K562 treated with DMSO at 1 percent for 24 hours (cell line): ENCODE data around the gene SLX4IP. TPM values are rescaled to one million over a fixed set of nuclear protein-coding genes. Genes with fewer than 3 reads are reported as not detected.

Experiments
- total RNA-seq: library from RNA; unstranded; fragments of 300-600 nt; gene quantifications from 2 replicates; pipeline ENCODE4 v1.2.3, GENCODE V29; 2022; ENCODE audit warnings: low read depth; ENCODE audit not compliant: insufficient read depth

SLX4IP gene
- 1.4 and 1.7 TPM in 2 replicates for total RNA-seq

GRCh38 chr20:10434832-10435812 lies at the start of gene SLX4IP:
Gene SLX4IP (plus strand): TSS chr20:10435305. CDS start chr20:10458205, 22,900 bp downstream.

GRCh38 chr20:10433623-10434466 lies 1.3 kb upstream of the SLX4IP start, which contains the start of gene MKKS:
Gene MKKS (minus strand): TSS chr20:10434222. CDS start chr20:10413514, 20,708 bp downstream.

GRCh38 chr20:10673842-10674683 lies 239.0 kb downstream of the SLX4IP start, which contains the start of gene JAG1:
Gene JAG1 (minus strand): TSS chr20:10673999. CDS start chr20:10673530, 469 bp downstream.

Other genes with a start within 250 kb of the SLX4IP start
- not detected in 2 replicates for gene SNAP25, start 216.5 kb upstream of the SLX4IP start, total RNA-seq
- gene MKKS, start 1.1 kb upstream of the SLX4IP start, total RNA-seq, result 6.0 and 6.2 TPM in 2 replicates
- gene JAG1, start 238.7 kb downstream of the SLX4IP start, total RNA-seq, result 0.15 and 2.1 TPM in 2 replicates